A673 (cell line): Measurements from ENCODE around the gene POLG2.

Experiments
- EZH2 ChIP-seq: fragments of 200-600 bp; sonication (generic); IDR thresholded peaks from 2 replicates; pipeline ENCODE4 v1.6.1; 2017; ENCODE audit warnings: borderline replicate concordance, low read depth, mild to moderate bottlenecking, mixed read lengths, antibody characterized with exemption, low read length; ENCODE audit not compliant: poor library complexity, severe bottlenecking
- TF ChIP-seq, protein P1 (sequence below): fragments of 300-800, 200-600 bp; sonication (generic); conservative IDR thresholded peaks from 2 replicates; pipeline ENCODE4 v1.5.1; 2017; ENCODE audit warnings: low read depth, mild to moderate bottlenecking, antibody characterized with exemption, low read length, moderate library complexity, mixed read lengths

- TF ChIP-seq, protein P1, sequence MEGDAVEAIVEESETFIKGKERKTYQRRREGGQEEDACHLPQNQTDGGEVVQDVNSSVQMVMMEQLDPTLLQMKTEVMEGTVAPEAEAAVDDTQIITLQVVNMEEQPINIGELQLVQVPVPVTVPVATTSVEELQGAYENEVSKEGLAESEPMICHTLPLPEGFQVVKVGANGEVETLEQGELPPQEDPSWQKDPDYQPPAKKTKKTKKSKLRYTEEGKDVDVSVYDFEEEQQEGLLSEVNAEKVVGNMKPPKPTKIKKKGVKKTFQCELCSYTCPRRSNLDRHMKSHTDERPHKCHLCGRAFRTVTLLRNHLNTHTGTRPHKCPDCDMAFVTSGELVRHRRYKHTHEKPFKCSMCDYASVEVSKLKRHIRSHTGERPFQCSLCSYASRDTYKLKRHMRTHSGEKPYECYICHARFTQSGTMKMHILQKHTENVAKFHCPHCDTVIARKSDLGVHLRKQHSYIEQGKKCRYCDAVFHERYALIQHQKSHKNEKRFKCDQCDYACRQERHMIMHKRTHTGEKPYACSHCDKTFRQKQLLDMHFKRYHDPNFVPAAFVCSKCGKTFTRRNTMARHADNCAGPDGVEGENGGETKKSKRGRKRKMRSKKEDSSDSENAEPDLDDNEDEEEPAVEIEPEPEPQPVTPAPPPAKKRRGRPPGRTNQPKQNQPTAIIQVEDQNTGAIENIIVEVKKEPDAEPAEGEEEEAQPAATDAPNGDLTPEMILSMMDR = no peak
- TF ChIP-seq EZH2 = no peak
These were observed 6.5 kb upstream of the POLG2 start for GRCh38 chr17:64503341-64503740.
